GM12875 (cell line): ENCODE results near the gene POLR3C.
A peak's percentile ranks its signal among the peaks of the same experiment; 100 is the strongest.

Experiments
- H3K4me3 ChIP-seq: one replicate; pipeline ENCODE4 v1.5.1; 2011; ENCODE audit warnings: low read depth, low read length, control low read depth
- CTCF ChIP-seq: IDR thresholded peaks from 2 replicates; pipeline ENCODE4 v1.5.1; 2011; ENCODE audit warnings: low read depth, mild to moderate bottlenecking, control low read depth, inconsistent platforms, low read length, moderate library complexity, borderline replicate concordance; ENCODE audit not compliant: insufficient read depth

Gene POLR3C

GRCh38 chr1:145858238-145858900 lies 34.4 kb downstream of the POLR3C start:
- peak overlapping the region; percentile 78 for H3K4me3 ChIP-seq
- TF ChIP-seq CTCF, result no peak

GRCh38 chr1:145858901-145859490 lies 35.0 kb downstream of the POLR3C start, which contains the start of gene PIAS3:
Gene PIAS3, minus strand, starts transcription at chr1:145859081. Its CDS starts 91 bp downstream, at chr1:145858990.
- TF ChIP-seq CTCF, result no peak
- peak within 1 kb of the TSS; percentile 78 for H3K4me3 ChIP-seq

GRCh38 chr1:145859491-145860023 lies 35.6 kb downstream of the POLR3C start:
- no peak for TF ChIP-seq CTCF
- peak overlapping the region; percentile 78 for H3K4me3 ChIP-seq

GRCh38 chr1:145863282-145864018 lies 39.5 kb downstream of the POLR3C start:
- no peak overlapping the region for H3K4me3 ChIP-seq
- no peak for TF ChIP-seq CTCF

- TF ChIP-seq CTCF, result no peak
- no peak overlapping the region for H3K4me3 ChIP-seq
These were observed 44.2 kb downstream of the POLR3C start for GRCh38 chr1:145868232-145868631.

- no peak for TF ChIP-seq CTCF
- H3K4me3 ChIP-seq, result peak overlapping the region; percentile 27
These were observed 48.3 kb downstream of the POLR3C start for GRCh38 chr1:145871994-145872924.
